HG03354 (cell line): Measurements from ENCODE around the gene UBXN10.
"Not testable (repeated sequence)": the region's sequence is repeated elsewhere in the genome, so short reads cannot be mapped to it uniquely, and the experiment has no call there.

Experiments
- ATAC-seq: cut with Tn5 transposase; IDR thresholded peaks from one replicate; pipeline ENCODE4 v1.9.1; 2021; ENCODE audit warnings: mild to moderate bottlenecking; ENCODE audit not compliant: unreplicated experiment, poor library complexity, severe bottlenecking

Gene UBXN10

DNA sequence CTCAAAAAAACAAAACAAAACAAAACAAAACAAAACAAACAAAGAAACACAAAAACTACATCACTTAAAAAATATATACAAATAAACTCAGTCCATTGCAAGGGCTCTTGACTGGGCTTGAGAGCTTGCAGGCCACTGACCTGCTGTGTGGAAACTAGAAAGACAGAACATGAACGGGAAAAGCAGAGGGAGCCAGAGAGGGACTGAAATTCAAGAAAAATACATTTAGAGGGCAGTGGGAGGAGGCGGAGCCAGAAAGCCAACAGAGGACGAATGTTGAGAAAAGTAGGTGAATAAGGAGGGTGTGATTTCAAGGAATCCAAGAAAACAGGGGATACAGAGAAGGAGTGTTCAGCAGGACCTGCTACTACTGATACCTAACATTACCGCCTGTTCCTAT, 41.8 kb downstream of the UBXN10 start:
- no peak for ATAC-seq

DNA sequence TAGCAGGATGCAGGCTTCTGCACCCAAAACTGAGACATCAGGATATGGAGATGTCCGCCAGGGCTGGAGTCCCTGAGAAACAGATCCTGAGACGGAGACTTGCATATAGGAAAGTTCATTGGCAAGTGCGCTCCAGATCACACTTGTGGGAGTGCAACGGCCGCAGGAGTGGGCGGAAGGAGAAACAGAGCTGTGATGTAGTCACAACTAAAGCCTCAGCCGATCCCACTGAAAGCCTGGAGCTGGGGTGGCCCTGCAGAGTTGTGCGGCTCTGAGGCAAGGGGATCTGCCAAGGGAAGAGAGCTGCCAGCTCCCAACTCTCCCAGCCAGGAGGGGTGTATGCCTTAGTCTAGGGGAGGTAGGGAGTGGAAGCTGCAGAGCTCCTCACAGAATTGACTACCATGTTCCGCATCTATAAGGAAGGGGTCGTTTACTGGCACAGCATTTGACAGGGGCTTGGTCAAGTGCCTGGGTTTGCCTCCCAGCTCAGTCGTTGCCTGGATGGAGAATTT, 42.5 kb downstream of the UBXN10 start:
- ATAC-seq, result no peak

DNA sequence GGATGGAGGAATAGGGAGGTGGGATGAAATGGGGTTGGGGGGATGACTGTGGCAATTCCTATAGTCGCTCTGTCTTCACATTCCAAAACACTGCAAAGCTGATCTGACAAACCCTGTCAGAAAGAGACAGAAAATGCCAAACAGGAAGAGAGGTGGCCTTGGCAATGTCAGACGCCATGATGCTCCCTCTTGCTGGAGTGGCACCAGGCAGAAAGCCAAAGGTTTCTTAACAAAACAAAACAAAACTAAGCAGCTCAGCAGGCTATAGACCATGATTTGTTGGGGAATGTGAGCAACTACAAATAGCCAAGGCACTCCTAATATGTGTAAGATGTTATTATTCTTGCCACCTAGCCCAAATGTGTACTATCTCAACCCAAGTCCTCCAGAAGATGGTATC, 43.3 kb downstream of the UBXN10 start:
- ATAC-seq, result no peak

DNA sequence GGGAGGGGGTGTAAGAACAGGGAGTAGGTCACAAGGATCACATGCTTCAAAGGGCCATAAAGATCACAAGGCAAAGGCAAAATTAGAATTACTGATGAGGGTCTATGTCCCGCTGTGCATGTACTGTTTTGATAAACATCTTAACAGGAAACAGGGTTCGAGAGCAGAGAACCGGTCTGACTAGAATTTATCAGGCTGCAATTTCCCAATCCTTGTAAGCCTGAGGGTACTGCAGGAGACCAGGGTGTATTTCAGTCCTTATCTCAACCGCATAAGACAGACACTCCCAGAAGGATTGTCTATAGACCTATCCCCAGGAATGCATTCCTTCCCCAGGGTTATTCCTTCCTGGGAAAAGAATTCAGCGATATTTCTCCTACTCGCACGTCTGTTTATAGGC, 46.7 kb downstream of the UBXN10 start:
- ATAC-seq, result not testable (repeated sequence)

- ATAC-seq, result no peak
These were observed 47.5 kb downstream of the UBXN10 start for GRCh38 chr1:20233394-20233793.

- ATAC-seq, result no peak
These were observed 48.0 kb downstream of the UBXN10 start for GRCh38 chr1:20233866-20234265.

DNA sequence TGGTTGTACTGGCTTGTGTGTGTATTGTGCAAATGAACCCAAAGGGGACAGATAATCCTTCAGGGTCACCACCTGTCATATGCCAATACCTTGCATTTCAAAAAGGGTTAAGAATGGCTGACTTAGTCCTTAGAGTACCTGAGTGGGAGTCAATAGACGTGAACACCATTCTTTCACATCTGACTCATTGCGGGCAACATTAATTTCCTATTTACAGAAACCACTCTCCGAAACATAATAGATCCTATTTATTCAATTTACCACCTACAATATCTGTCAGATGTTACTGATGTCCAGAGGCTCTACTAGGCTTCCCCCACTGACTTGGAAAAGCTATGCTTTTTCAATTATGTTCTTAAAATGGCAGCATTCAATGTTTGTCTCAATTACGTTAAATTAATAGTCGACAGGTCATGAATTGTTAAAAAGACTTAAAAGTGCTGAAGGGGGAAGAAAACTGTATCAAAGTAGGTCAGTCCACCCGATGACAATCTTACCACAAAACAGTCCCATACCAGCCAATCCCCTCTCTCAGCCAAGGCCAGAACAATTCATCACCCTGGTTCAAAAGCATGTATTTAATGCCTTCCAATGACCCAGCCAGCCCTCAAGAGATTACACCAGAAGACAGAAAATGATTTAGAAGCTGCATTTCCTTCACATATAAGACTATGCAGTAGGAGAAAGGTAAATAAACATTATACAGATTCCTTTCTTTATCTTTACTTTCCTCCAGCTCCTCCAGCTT, 49.1 kb downstream of the UBXN10 start:
- no peak for ATAC-seq

- no peak for ATAC-seq
These were observed 51.8 kb downstream of the UBXN10 start for GRCh38 chr1:20237646-20238045.

DNA sequence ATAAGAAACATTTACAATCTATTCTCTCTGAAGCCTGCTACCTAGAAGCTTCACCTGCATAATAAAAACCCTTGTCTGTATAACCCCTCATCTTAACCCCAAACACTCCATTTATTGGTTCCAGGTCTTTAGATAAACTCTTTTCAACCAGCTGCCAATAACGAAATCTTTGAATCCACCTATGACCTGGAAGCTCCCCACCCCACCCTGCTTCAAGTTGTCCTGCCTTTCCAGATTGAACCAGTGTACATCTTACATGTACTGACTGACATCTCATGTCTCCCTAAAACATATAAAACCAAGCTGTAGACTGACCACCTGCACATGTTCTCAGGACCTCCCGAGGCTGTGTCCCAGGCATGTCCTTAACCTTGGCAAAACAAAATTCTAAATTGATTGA, 54.1 kb downstream of the UBXN10 start:
- no peak for ATAC-seq

DNA sequence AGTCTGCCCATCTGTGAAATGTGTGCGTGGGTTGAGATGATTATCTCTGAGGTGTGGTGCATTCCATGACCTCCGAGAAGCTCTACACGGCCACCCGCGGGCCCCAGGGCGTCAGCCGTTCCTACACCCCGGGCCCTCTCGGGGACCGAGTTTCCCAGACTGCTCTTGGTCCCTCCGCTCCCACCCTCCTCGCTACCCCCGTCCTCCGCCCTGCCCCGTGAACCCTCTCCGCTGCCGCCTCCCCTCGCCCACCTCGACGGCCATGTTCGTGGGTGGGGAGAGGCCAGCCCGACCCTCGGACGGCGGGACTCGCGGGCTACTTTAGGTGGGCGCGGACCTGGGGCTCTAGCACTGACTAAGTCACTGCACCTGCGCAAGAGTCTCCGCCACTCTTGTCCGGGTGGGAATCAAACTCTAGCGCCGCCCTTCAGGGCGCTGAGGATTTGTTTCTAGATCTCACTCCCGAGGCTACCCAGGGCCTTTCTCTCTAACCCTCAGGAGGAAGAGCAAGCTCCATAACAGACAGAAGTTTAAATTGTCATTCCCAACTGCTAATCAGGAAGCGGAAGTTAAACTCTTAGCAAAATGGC, 57.1 kb downstream of the UBXN10 start:
- ATAC-seq, result no peak
